Ovary (tissue), 3 donors: ENCODE measurements around the gene SDK1.
"Not testable (repeated sequence)": the region's sequence is repeated elsewhere in the genome, so short reads cannot be mapped to it uniquely, and the experiment has no call there.

Experiments used
- EP300 ChIP-seq: sonication (generic); formaldehyde crosslinking; IDR thresholded peaks from one replicate; pipeline ENCODE4 v1.6.1; 2017; ENCODE audit warnings: antibody characterized with exemption
- POLR2A ChIP-seq: fragments of 450-650 bp; IDR thresholded peaks from one replicate; pipeline ENCODE4 v1.6.1; 2017; ENCODE audit warnings: antibody characterized with exemption, mild to moderate bottlenecking, moderate library complexity
- TF ChIP-seq, protein P1 (sequence below), 3 donors: fragments of 450-650 bp in 2 of 3; fragments of 200-600 bp in 1 of 3; IDR thresholded peaks; one replicate each; pipeline versions ENCODE4 v1.5.1 to v1.8.0; 2016 to 2022; ENCODE audit warnings: antibody characterized with exemption in 3 of 3, mild to moderate bottlenecking in 1 of 3
- donor health status: DM: no; HTN: no; CAD: no.

DNA sequence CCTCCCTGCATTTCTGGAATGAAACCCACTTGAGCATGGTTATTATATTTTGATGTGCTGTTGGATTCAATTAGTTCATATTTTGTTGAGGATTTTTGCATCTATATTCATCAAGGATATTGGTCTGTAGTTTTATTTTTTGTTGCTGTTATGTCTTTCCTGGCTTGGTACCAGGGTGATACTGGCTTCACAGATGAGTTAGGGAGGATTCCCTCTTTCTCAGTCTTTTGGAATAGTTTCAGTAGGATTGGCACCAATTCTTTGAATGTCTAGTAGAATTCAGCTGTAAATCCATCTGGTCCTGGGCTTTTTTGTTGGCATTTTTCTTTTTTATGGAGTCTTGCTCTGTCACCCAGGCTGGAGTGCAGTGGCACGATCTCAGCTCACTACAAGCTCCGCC, 405.0 kb downstream of the SDK1 start:
- TF ChIP-seq, protein P1, sequence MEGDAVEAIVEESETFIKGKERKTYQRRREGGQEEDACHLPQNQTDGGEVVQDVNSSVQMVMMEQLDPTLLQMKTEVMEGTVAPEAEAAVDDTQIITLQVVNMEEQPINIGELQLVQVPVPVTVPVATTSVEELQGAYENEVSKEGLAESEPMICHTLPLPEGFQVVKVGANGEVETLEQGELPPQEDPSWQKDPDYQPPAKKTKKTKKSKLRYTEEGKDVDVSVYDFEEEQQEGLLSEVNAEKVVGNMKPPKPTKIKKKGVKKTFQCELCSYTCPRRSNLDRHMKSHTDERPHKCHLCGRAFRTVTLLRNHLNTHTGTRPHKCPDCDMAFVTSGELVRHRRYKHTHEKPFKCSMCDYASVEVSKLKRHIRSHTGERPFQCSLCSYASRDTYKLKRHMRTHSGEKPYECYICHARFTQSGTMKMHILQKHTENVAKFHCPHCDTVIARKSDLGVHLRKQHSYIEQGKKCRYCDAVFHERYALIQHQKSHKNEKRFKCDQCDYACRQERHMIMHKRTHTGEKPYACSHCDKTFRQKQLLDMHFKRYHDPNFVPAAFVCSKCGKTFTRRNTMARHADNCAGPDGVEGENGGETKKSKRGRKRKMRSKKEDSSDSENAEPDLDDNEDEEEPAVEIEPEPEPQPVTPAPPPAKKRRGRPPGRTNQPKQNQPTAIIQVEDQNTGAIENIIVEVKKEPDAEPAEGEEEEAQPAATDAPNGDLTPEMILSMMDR (IDR thresholded peaks at IDR 0.05), result not testable (repeated sequence)
- TF ChIP-seq EP300, POLR2A: not testable (repeated sequence)
